IMR-90 (cell line): ENCODE results near the gene RELN. TPM values are rescaled to one million over a fixed set of nuclear protein-coding genes. Genes with fewer than 3 reads are reported as not detected.

Experiments used
- ATAC-seq: fragments of 200-7000 bp; cut with Tn5 transposase; 2 replicates; pipeline ENCODE4 v1.9.1; 2020; ENCODE audit warnings: low read depth, mild to moderate bottlenecking, moderate library complexity
- BruUV-seq: library from RNA; stranded (reverse); fragments of 400-500 nt; replicated peaks from 2 replicates; lab custom pipeline; 2021; lab: Mats Ljungman, UMichigan
- CTCF ChIA-PET: fragments of 300-600 bp; formaldehyde crosslinking; extraction: SDS; loops from one replicate; lab custom pipeline; 2021; ENCODE audit warnings: antibody characterized with exemption; lab: Yijun Ruan, JAX
- POLR2A ChIA-PET: fragments of 300-600 bp; sonication (Branson Sonifier 250); formaldehyde crosslinking; loops from one replicate; lab custom pipeline; 2022; ENCODE audit warnings: antibody characterized with exemption; ENCODE audit not compliant: unreplicated experiment; lab: Charles Lee
- DNase-seq: peaks from one replicate; pipeline ENCODE4 v3.0.0; 2013
- H2AFZ ChIP-seq: replicated peaks from 2 replicates; pipeline ENCODE3; 2013; ENCODE audit warnings: low read length, mild to moderate bottlenecking; ENCODE audit not compliant: poor library complexity
- H2AK5ac ChIP-seq: 2 replicates; pipeline ENCODE4 v1.6.1; 2013; ENCODE audit warnings: low read depth, low read length, inconsistent platforms
- H2AK9ac ChIP-seq: replicated peaks from 2 replicates; pipeline ENCODE3; 2013; ENCODE audit warnings: mild to moderate bottlenecking, low read depth, low read length, moderate library complexity; ENCODE audit not compliant: poor library complexity
- H2BK120ac ChIP-seq: 2 replicates; pipeline ENCODE4 v1.6.1; 2013; ENCODE audit warnings: low read depth, low read length, inconsistent platforms
- H2BK15ac ChIP-seq: 3 replicates; pipeline ENCODE4 v1.6.1; 2013; ENCODE audit warnings: low read depth, low read length, inconsistent platforms
- H2BK20ac ChIP-seq: 2 replicates; pipeline ENCODE4 v1.6.1; 2013; ENCODE audit warnings: low read depth, mild to moderate bottlenecking, inconsistent platforms, low read length, moderate library complexity
- H2BK5ac ChIP-seq: 2 replicates; pipeline ENCODE4 v1.6.1; 2013; ENCODE audit warnings: mild to moderate bottlenecking, low read depth, low read length, inconsistent platforms; ENCODE audit not compliant: poor library complexity, severe bottlenecking
- H3K14ac ChIP-seq: replicated peaks from 2 replicates; pipeline ENCODE4 v1.6.1; 2013; ENCODE audit warnings: low read depth, low read length, inconsistent platforms
- H3K18ac ChIP-seq: 2 replicates; pipeline ENCODE4 v1.6.1; 2013; ENCODE audit warnings: low read depth, low read length, control low read depth
- H3K23ac ChIP-seq: 2 replicates; pipeline ENCODE4 v1.6.1; 2013; ENCODE audit warnings: low read depth, low read length, inconsistent platforms
- H3K27ac ChIP-seq: 2 replicates; pipeline ENCODE4 v1.5.1; 2013; ENCODE audit warnings: mild to moderate bottlenecking, control low read depth, low read length; ENCODE audit not compliant: insufficient read depth
- H3K27me3 ChIP-seq: 2 replicates; pipeline ENCODE4 v1.6.1; 2013; ENCODE audit warnings: low read length; ENCODE audit not compliant: control insufficient read depth, insufficient read depth
- H3K36me3 ChIP-seq: 2 replicates; pipeline ENCODE4 v1.6.1; 2013; ENCODE audit warnings: low read length, mixed read lengths; ENCODE audit not compliant: control insufficient read depth, insufficient read depth
- H3K4ac ChIP-seq: 2 replicates; pipeline ENCODE4 v1.6.1; 2013; ENCODE audit warnings: low read depth, low read length, inconsistent platforms
- H3K4me1 ChIP-seq: 2 replicates; pipeline ENCODE4 v1.6.1; 2013; ENCODE audit warnings: low read length, mixed read lengths; ENCODE audit not compliant: control insufficient read depth, insufficient read depth
- H3K4me2 ChIP-seq: 2 replicates; pipeline ENCODE4 v1.6.1; 2013; ENCODE audit warnings: low read depth, mild to moderate bottlenecking, control low read depth, low read length, moderate library complexity
- H3K4me3 ChIP-seq: 2 replicates; pipeline ENCODE4 v1.5.1; 2013; ENCODE audit warnings: low read depth, mild to moderate bottlenecking, control low read depth, low read length, moderate library complexity; ENCODE audit not compliant: insufficient read depth
- H3K56ac ChIP-seq: 2 replicates; pipeline ENCODE4 v1.6.1; 2013; ENCODE audit warnings: low read length, inconsistent platforms; ENCODE audit not compliant: insufficient read depth; ENCODE audit errors: extremely low read depth
- H3K79me1 ChIP-seq, 2 experiments: 2 replicates each; pipeline ENCODE4 v1.6.1; 2013; ENCODE audit warnings: low read length in 2 of 2, inconsistent platforms in 1 of 2, low read depth in 1 of 2
- H3K9ac ChIP-seq: 2 replicates; pipeline ENCODE4 v1.6.1; 2013; ENCODE audit warnings: low read depth, low read length, control low read depth
- H3K9me1 ChIP-seq: 2 replicates; pipeline ENCODE4 v1.6.1; 2013; ENCODE audit warnings: low read length, inconsistent platforms; ENCODE audit not compliant: insufficient read depth
- H3K9me3 ChIP-seq: 2 replicates; pipeline ENCODE4 v1.6.1; 2013; ENCODE audit warnings: low read length; ENCODE audit not compliant: control insufficient read depth, insufficient read depth
- H4K20me1 ChIP-seq: 2 replicates; pipeline ENCODE4 v1.6.1; 2013; ENCODE audit warnings: low read length, inconsistent platforms; ENCODE audit not compliant: insufficient read depth
- H4K5ac ChIP-seq: 2 replicates; pipeline ENCODE4 v1.6.1; 2013; ENCODE audit warnings: mild to moderate bottlenecking, low read depth, low read length, control low read depth
- H4K8ac ChIP-seq, 2 experiments: 2 replicates each; pipeline ENCODE4 v1.6.1; 2013; ENCODE audit warnings: low read depth in 2 of 2, low read length in 2 of 2, control low read depth in 1 of 2, inconsistent platforms in 1 of 2
- H4K91ac ChIP-seq: 2 replicates; pipeline ENCODE4 v1.6.1; 2013; ENCODE audit warnings: low read depth, low read length, inconsistent platforms; ENCODE audit not compliant: insufficient read depth
- BHLHE40 ChIP-seq: fragments of 150-350 bp; IDR thresholded peaks from 2 replicates; pipeline ENCODE4 v1.6.1; 2016; ENCODE audit warnings: mild to moderate bottlenecking, low read depth, low read length
- CEBPB ChIP-seq: IDR thresholded peaks from 2 replicates; pipeline ENCODE4 v1.6.1; 2012; ENCODE audit warnings: low read depth, low read length, improper control_type of control experiment
- CHD1 ChIP-seq: IDR thresholded peaks from 2 replicates; pipeline ENCODE4 v1.6.1; 2012; ENCODE audit warnings: low read depth, low read length, improper control_type of control experiment
- FOS ChIP-seq: fragments of 150-350 bp; IDR thresholded peaks from 2 replicates; pipeline ENCODE4 v1.6.1; 2016; ENCODE audit warnings: low read depth, low read length
- MAFK ChIP-seq: IDR thresholded peaks from 2 replicates; pipeline ENCODE4 v1.6.1; 2012; ENCODE audit warnings: low read depth, low read length, improper control_type of control experiment
- MAZ ChIP-seq: IDR thresholded peaks from 2 replicates; pipeline ENCODE4 v1.6.1; 2012; ENCODE audit warnings: low read depth, mild to moderate bottlenecking, low read length, improper control_type of control experiment, moderate library complexity, borderline replicate concordance
- MXI1 ChIP-seq: IDR thresholded peaks from 2 replicates; pipeline ENCODE4 v1.6.1; 2012; ENCODE audit warnings: low read depth, mild to moderate bottlenecking, low read length, moderate library complexity, borderline replicate concordance
- NFE2L2 ChIP-seq: fragments of 150-350 bp; IDR thresholded peaks from 2 replicates; pipeline ENCODE4 v1.6.1; 2016; ENCODE audit warnings: low read depth, mild to moderate bottlenecking, low read length
- POLR2A ChIP-seq: IDR thresholded peaks from 2 replicates; pipeline ENCODE4 v1.6.1; 2012; ENCODE audit warnings: mild to moderate bottlenecking, low read depth, low read length
- RAD21 ChIP-seq: IDR thresholded peaks from 2 replicates; pipeline ENCODE4 v1.6.1; 2012; ENCODE audit warnings: low read length, improper control_type of control experiment
- RCOR1 ChIP-seq: IDR thresholded peaks from 2 replicates; pipeline ENCODE4 v1.6.1; 2012; ENCODE audit warnings: mild to moderate bottlenecking, low read length, improper control_type of control experiment; ENCODE audit not compliant: insufficient replicate concordance
- RFX5 ChIP-seq: IDR thresholded peaks from 2 replicates; pipeline ENCODE4 v1.8.0; 2012; ENCODE audit warnings: low read depth, mild to moderate bottlenecking, low read length, moderate library complexity
- SMC3 ChIP-seq: fragments of 150-350 bp; IDR thresholded peaks from 2 replicates; pipeline ENCODE4 v1.6.1; 2016; ENCODE audit warnings: low read depth, mild to moderate bottlenecking, antibody characterized with exemption, low read length, moderate library complexity
- dilution Hi-C: fragments of 300-500 bp; cut with HindIII; formaldehyde crosslinking; loops from one replicate; pipeline ENCODE4 v1.14.3; 2018; ENCODE audit warnings: low sequenced_read_pairs; ENCODE audit not compliant: unreplicated experiment
- in situ Hi-C: fragments of 300-500 bp; cut with MboI; formaldehyde crosslinking; loops from 3 replicates; pipeline ENCODE4 v1.14.3; 2019; ENCODE audit warnings: low sequenced_read_pairs, inconsistent platforms, mixed read lengths
- intact Hi-C: fragments of 100-400 bp; cut with micrococcal nuclease; formaldehyde crosslinking; loops from 2 replicates; pipeline ENCODE4 v1.10.0; 2022
- polyA plus RNA-seq, 3 experiments: library from polyadenylated mRNA; depleted of rRNA; stranded (reverse); fragments of >200 nt; gene quantifications; 2 replicates each; pipeline ENCODE4 v1.2.3, GENCODE V29; 2012; ENCODE audit warnings: low replicate concordance in 1 of 3
- total RNA-seq: library from RNA; depleted of rRNA; stranded (reverse); fragments of >200 nt; gene quantifications from 2 replicates; pipeline ENCODE4 v1.2.3, GENCODE V29; 2012
- TF ChIP-seq, protein P1 (sequence below): conservative IDR thresholded peaks from 2 replicates; pipeline ENCODE4 v1.5.1; 2012; ENCODE audit warnings: mild to moderate bottlenecking, low read depth, low read length, improper control_type of control experiment
- TF ChIP-seq, protein P2 (sequence below): fragments of 150-350 bp; IDR thresholded peaks from 2 replicates; pipeline ENCODE4 v1.6.1; 2016; ENCODE audit warnings: low read depth, mild to moderate bottlenecking, low read length, moderate library complexity, borderline replicate concordance
- TF ChIP-seq, protein P3 (sequence below): fragments of 150-350 bp; IDR thresholded peaks from 2 replicates; pipeline ENCODE4 v1.6.1; 2017; ENCODE audit warnings: mild to moderate bottlenecking, antibody characterized with exemption, low read length, low read depth

Gene RELN
- total and polyA plus RNA-seq, 2 of the 4 experiments (the other 2 are of a cell fraction) = 14.7 to 23.7 TPM

DNA sequence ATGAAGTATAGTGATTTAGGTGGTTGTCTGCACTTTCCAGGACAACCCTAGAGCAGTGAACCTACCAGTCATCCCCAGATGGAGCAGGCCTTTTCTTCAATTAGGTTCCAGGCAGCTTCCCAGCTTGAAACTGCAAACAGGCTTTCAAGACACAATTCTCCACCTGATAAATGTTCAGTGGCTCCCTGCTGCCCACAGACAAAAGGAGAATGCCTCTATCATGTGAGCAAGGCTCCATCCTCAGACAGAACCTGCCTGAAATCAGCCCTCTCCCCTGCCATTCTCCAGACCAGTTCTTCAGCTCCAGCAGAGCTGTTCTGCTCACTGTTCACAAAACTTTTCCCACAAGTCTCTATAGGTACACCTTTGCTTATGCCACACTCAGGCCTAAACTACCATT is 22.1 kb downstream of the RELN start:
- ATAC-seq = no peak
- POLR2A ChIA-PET = no interaction called here
- H3K9me1 ChIP-seq = no peaks in the 10 kb centered on the region
- no peak overlapping the region for H3K56ac ChIP-seq
- H2BK120ac ChIP-seq = no peak overlapping the region
- H3K27me3 ChIP-seq = no peaks in the 10 kb centered on the region
- H3K36me3 ChIP-seq = no peaks in the 10 kb centered on the region
- no peak overlapping the region for H3K4ac ChIP-seq
- no peak overlapping the region for H2BK20ac ChIP-seq
- no peaks in the 10 kb centered on the region; a peak in 1 of 4 replicates for H3K79me1 ChIP-seq
- intact Hi-C loops = no loop called here
- H4K20me1 ChIP-seq = no peaks in the 10 kb centered on the region
- CTCF ChIA-PET = no interaction called here
- in situ Hi-C loops = no loop called here
- H3K4me2 ChIP-seq = no peak overlapping the region
- H2BK5ac ChIP-seq = no peak overlapping the region
- dilution Hi-C loops = no loop called here
- H3K27ac ChIP-seq = no peak overlapping the region
- TF ChIP-seq FOS = no peak
- no peak for TF ChIP-seq BHLHE40
- TF ChIP-seq NFE2L2 = no peak
- TF ChIP-seq RCOR1 = no peak
- TF ChIP-seq SMC3 = no peak
- no peak for TF ChIP-seq CEBPB
- no peak for TF ChIP-seq CHD1
- no peak for TF ChIP-seq POLR2A
- TF ChIP-seq MAZ = no peak
- TF ChIP-seq, protein P1, sequence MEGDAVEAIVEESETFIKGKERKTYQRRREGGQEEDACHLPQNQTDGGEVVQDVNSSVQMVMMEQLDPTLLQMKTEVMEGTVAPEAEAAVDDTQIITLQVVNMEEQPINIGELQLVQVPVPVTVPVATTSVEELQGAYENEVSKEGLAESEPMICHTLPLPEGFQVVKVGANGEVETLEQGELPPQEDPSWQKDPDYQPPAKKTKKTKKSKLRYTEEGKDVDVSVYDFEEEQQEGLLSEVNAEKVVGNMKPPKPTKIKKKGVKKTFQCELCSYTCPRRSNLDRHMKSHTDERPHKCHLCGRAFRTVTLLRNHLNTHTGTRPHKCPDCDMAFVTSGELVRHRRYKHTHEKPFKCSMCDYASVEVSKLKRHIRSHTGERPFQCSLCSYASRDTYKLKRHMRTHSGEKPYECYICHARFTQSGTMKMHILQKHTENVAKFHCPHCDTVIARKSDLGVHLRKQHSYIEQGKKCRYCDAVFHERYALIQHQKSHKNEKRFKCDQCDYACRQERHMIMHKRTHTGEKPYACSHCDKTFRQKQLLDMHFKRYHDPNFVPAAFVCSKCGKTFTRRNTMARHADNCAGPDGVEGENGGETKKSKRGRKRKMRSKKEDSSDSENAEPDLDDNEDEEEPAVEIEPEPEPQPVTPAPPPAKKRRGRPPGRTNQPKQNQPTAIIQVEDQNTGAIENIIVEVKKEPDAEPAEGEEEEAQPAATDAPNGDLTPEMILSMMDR = no peak
- no peak for TF ChIP-seq RAD21
- TF ChIP-seq, protein P2, sequence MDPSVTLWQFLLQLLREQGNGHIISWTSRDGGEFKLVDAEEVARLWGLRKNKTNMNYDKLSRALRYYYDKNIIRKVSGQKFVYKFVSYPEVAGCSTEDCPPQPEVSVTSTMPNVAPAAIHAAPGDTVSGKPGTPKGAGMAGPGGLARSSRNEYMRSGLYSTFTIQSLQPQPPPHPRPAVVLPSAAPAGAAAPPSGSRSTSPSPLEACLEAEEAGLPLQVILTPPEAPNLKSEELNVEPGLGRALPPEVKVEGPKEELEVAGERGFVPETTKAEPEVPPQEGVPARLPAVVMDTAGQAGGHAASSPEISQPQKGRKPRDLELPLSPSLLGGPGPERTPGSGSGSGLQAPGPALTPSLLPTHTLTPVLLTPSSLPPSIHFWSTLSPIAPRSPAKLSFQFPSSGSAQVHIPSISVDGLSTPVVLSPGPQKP = no peak
- TF ChIP-seq RFX5 = no peak
- TF ChIP-seq, protein P3, sequence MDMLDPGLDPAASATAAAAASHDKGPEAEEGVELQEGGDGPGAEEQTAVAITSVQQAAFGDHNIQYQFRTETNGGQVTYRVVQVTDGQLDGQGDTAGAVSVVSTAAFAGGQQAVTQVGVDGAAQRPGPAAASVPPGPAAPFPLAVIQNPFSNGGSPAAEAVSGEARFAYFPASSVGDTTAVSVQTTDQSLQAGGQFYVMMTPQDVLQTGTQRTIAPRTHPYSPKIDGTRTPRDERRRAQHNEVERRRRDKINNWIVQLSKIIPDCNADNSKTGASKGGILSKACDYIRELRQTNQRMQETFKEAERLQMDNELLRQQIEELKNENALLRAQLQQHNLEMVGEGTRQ = no peak
- no peak for TF ChIP-seq MXI1
- TF ChIP-seq MAFK = no peak
- no peak overlapping the region for H2BK15ac ChIP-seq
- H3K4me1 ChIP-seq = no peaks in the 10 kb centered on the region
- no TSS peak for BruUV-seq
- no peak overlapping the region for H3K14ac ChIP-seq
- H3K9me3 ChIP-seq = no peaks in the 10 kb centered on the region
- H4K8ac ChIP-seq = no peak overlapping the region
- no peak overlapping the region for H3K9ac ChIP-seq
- no peak overlapping the region for H2AFZ ChIP-seq
- no peak overlapping the region for H3K23ac ChIP-seq
- no peak overlapping the region for H4K5ac ChIP-seq
- H4K91ac ChIP-seq = no peak overlapping the region
- H3K4me3 ChIP-seq = no peak overlapping the region
- no peak overlapping the region for H2AK5ac ChIP-seq
- no peak for DNase-seq
- no peak overlapping the region for H3K18ac ChIP-seq
- H2AK9ac ChIP-seq = no peak overlapping the region
